NCI-H2029 (cell line): Measurements from ENCODE around the gene UST.
"Not testable (repeated sequence)": the region's sequence is repeated elsewhere in the genome, so short reads cannot be mapped to it uniquely, and the experiment has no call there.

Source experiments
- DNase-seq: peaks from one replicate; lab custom pipeline; 2025; lab: John Stamatoyannopoulos, UW

UST gene

DNA sequence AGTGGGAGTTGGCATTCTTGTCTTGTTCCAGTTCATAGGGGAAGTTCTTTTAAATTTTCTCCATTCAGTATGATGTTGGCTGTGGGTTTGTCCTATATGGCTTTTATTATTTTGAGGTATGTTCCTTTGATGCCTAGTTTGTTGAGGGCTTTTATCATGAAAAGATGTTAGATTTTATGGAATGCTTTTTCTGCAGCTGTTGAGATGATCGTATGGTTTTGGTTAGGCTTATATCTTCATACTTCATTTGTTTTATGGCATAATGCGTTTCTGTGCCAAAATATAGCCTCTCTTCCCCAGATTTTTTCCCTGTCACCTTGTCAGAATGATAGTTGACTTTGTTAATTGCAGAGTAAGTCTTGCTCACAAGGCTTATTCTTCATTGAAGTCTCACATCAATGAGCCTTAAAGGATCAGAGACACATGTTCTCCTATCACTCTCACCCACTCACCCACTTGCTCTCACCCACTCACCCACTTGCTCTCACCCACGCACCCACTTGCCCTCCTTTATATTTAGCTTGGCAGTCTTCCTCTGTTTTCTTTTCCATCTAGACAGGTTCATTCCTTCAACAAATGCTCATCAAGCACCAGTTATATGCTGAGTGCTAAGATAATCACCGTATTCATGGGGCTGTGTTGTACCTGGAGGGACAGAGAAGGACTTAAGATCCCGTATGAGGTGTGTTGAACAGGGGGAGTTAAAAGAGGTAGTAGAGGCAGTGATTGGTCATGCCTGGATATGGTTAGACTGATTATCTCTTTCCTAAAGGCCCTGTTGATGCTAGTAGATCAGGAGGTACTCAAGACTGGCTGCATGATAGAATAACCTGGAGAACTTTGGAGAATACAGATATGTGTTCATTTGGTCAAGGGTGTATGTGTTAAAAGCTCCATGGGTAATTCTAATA is 19.3 kb downstream of the UST start:
- no peak for DNase-seq

DNA sequence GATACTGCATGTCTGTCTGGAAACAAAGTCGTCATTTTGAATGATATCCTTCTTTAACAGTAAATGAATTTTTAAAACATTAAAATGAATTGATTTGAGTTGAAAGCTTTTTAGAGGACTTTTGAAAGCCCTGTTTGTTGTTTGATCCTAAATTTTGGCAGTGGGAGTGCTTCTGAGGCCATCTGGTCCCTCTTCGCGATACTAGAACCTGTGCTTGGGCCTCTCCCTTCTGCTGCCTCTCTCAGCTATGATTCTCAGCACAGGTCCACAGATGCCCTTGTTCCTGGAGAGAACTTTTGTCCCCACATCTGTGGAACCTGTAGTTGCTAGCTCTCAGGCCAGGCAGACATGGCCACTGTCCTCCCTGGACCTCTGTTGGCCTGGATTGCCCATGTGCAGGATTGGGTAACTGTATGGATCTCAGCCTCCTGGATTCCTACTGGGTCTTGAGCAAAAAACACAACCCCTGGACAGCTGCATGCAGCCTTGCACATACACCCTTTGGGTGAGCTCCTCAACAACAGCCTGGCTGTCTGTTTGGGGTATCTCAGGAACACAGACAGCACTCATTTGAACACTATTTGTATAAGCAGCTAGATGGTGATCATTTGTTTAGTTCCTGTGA is 21.9 kb downstream of the UST start:
- DNase-seq = no peak

DNA sequence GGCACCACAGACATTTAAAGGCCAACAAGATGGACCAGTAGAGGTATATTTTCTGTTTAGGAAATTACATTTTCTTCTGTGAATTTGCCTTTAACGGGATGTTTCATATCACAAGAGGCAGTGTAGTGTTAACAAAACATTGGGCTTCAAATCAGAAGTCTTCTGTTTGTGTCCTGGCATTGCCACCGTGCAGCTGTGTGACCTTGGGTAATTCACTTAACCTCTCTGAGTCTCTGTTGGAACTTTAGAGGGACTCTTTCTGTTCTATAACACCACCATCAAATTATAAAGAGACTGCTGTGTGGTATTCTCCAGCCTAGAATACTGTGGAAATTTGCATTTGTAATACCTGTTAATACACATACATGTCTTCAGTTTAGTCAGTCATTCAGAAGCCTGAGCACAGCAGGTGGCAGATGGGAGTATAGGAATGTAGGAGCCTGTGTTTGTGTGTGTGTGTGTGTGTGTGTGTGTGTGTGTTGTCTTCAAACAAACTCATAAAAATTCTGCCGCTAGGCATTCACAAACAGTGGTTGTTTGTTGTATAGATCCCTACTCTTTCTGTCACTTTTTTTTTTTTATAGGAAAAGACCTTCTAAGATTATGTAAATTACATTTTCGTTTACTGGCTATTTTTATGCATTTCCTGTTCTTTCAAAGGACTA is 22.6 kb downstream of the UST start:
- DNase-seq = no peak

DNA sequence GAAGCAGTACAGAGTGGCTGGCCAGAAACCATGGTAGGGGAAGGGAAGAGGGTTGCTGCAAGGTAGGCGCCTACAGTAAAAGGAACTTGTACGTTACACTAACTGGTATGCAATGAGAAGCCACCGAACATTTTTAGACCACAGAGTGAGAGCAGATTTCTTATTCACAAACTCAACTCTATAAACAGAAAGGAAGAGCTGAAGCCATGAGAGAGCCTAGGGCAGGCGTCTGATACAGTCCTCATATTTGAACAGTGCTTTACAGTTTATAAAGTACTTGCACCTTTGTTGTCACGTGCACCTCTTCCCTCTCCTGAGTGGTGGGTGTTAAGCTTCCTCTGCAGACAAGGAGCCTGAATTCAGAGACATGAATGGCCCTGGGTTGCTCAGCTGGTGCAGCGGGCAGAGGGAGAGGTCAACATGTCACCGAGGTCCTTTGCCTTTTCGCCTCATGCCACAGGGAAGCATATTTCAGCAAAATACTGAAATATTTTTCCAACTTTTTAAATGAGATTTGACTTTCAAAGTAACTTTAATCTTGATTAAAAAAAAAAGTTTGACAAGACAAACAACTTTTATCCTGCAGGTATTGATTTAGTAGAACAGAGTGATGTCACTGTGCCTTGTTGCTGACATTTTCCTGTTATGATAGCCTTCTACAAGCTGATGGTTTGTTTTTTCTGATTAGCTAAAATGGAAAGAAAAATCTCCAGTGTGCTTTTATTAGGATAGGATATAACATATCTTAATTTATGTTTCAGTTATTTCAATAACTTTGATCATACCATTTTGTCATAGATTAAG is 23.8 kb downstream of the UST start:
- DNase-seq = no peak

DNA sequence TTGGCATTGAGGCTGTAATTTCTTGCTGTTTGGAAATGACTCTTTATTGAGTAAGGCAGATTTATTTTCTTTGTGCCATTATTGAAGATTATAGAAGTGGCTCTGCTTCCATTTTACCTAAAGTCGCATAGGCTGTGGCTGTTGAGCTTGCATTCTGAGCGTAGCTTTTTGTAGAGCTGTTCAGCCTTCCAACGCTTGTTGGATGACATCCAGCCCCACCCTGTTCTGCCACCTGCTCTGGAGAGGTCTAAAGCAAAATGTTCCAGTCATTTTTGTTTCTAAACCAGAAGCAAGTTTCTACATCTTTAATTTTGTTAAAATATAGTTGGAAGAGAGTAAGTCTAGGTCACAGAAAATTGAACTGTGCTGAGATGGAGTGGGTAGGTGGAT is 24.4 kb downstream of the UST start:
- DNase-seq = no peak

DNA sequence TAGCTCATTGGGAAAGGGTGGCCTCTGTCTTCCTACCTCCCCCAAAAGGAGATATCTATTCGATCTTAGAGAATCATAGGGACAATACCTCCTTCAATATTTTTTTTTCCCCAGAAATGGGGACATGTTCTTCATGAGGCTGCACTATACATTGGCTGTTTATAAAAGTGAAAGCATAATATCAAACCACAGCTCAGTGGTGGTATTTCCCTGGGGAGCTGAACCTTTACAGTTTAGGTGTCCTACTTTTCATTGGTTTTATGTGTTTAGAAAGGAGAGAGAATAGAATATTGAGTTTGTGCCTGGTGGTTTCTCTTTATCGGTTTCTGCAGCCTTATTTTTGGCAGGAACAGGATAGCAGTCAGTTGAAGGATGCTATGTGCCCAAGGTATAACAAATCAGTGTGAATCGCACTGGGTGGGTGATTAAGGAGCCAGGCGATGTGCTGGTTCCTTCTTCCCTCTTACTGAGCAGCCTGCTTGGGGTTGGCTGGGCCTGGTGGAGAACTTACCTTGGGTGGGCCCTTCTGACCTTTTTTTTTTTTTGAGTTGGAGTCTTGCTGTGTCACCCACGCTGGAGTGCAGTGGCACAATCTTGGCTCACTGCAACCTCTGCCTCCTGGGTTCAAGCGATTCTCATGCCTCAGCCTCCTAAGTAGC is 25.2 kb downstream of the UST start:
- DNase-seq = no peak

DNA sequence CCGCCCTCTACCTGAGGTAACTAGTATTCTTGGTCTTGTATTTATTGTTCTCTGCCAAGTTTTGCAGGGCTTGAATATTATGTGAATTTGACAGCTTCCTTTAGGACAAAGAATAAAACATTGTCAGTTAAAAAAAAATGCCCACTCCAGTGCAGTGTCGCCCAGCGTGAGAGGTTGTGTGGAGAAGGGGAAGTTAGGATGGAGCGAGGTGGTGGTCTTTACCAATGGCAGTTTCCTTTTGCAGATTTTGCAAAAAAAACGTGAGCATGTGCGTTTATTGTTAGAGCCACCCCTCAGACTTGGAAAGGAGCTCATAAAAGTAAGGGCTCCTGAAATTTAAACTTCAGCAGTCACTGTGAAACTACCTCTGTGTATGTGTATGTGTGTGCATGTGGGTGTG is 28.3 kb downstream of the UST start:
- no peak for DNase-seq

DNA sequence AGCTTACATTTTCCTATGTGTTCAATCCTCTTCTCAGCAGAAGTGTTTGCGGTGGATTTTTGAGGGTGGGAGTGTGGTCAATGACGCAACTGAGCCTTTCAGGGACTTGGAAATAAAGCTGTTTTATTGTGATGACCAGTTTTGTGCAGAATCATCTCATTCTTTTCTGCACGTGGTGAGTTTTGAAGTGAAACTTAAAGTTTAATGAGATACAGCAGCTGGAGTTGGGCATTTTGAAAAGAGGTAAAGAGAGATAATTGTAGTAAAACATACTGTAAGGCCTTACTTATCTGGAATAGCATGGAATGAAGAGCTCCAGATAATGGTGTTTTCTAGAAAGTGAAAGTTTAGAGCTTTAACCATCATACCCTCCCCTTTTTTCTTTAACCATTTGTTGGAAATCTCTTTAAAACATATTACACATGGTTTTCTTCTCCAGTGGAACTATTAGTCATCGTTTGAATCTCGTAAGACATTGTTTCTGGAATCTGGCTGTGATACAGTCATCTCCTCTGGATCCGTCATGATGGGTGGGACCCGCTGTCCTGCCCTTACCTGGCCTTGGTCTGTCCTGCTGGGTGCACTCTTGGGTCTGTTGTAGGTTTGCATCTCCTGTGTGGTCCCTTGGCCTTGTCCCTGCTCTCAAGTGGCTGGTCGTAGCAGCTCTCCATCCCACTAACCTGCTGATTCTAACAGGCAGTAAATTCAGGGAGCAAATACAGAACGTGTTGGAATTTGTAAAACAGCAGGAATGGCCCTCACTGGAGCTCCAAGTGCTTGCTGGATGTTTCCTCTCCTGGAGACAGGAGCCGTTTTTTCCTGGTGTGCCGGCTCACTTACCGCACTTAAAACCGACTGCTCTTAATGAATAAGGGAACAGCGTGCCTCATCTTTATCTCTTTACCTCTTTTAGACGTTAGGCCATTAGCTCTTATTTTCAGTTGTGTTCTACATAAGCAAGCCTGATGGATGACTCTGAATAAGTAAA is 29.8 kb downstream of the UST start:
- no peak for DNase-seq

DNA sequence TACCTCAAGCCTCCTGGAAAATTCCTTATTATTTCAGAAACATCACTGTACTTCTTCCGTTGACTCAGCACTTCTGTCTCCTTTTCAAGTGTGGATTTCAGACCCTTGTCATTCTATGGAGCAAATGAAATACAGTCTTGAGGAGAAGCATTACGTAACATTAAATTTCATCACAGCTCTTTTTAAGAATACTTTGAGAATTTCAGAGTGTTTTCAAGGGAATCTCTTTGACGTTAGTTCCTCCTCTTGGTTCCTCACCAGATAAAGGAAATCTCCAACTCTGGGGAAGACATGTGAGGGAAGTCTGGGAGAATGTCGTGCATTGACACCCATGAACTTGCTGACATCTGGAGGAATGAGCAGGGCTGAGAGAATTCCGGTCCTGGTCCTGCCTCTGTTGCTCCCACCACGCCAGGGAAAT is 32.3 kb downstream of the UST start:
- no peak for DNase-seq

DNA sequence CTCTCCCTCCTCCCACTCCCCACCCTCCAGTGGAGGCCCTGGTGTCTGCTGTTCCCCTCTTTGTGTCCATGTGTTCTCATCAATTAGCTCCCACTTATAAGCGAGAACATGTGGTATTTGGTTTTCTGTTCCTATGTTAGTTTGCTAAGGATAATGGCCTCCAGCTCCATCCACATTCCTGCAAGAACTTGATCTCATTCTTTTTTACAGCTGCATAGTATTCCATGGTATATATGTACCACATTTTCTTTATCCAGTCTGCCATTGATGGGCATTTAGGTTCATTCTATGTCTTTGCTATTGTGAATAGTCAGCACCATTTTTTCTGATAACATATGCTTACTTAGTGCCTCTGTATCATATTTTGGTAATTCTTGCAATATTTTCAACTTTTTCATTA is 33.6 kb downstream of the UST start:
- not testable (repeated sequence) for DNase-seq

DNA sequence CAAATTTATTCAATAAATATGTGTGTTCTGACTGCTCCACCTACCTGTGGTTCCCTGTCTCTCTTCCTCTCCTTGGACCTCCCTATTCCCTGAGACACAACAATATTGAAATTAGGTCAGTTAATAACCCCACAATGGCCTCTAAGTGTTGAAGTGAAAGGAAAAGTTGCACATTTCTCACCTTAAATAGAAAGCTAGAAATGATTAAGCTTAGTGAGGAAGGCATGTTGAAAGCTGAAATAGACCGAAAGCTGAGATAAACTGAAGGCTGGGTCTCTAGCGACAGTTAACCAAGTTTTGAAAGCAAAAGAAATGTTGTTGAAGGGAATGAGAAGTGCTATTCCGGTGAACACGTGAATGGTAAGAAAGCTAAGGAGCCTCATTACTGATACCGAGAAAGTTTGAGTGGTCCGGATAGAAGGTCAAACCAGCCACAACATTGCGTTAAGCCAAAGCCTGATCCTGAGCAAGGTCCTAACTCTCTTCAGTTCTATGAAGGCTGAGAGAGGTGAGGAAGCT is 34.1 kb downstream of the UST start:
- DNase-seq = no peak

DNA sequence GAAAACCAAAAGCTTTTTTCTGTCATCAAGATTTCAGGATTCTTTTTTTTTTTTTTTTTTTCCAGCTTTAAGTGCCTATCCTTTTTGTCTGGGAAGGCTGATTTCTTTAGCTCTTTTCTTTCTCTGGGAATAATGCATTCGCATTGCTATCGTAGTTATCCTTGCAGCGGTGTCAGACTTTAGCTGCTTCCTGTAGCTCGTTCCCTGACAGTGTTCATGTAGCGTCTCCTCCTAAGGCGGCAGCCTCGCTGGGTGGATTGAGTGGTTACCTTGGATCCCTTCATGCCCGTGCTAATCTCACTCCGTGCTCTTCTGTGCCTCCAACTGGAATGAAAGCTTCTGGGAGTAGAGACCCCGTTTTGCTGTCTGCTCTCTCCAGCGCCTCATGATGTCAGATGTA is 43.1 kb downstream of the UST start:
- no peak for DNase-seq

DNA sequence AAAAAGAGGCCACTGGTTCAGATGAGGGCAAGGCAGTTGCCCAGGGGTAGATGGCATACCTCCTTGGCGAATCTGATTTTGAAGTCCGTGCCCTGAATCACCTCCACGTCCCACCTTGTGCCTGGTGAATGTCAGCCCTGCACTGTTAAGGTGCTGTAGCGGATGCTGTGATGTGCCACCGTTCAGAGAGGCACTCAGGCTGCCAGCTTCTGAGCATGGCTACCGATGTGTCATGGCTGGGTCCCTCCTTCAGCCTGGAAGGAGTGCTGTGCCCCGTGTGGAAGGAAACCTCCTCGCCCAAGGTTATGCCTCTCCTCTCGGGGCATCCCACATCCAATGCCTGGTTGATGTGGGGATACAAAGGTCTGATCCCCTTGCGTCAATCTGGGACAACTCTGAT is 43.6 kb downstream of the UST start:
- no peak for DNase-seq

DNA sequence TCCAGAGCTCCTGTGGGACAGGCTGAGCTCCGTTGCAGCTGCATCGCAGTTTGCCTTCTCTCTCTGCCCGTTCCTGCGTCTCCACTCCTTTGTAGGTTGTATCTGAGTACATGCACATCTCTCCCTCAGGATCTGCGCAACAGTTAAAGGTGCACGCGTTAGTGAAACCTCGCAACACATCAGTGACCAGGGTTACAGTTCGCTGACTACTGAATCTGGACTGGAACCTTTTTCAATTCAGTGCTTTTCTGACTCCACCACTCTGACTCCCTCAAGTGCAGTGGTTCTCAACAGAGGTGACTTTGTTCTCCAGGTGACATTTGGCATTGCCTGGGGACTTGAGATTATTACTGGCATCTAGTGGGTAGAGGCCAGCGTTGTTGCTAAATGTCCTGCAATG is 44.0 kb downstream of the UST start:
- DNase-seq = no peak

DNA sequence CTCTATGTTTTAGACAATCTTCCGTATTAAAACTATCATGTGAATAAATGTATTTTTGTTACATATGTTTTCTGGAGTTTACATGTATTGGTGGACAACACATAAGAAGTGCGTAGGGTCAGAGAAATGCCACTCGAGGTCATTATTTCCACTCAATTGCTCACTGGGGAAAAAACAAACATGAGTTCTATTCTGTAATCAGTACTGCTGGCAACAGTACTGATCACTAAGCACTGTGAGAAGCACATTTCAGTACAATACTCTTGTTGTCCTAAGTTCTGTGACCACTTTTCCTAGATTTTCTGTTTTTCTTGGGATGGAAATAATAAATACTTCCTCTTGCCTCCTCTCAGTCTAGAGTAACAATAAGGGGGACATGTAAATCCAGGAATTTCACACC is 44.5 kb downstream of the UST start:
- DNase-seq = no peak

DNA sequence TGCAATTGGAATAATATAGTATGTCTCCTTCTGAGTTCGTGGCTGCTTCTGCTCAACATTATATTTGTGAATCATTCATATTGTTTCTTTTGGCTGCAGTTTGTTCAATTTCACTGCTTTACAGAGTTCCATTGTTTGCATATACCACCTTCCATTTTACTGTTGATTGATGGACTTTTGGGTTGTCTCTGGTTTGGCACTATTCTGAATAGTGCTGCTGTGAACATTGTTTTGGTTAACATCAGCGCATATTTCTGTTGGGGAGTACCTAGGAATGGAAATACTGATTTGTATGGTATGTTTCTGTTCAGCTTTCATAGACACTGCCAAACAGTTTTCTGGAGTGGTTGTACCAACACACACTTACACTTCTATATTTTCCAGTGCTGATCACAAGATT is 46.9 kb downstream of the UST start:
- no peak for DNase-seq

DNA sequence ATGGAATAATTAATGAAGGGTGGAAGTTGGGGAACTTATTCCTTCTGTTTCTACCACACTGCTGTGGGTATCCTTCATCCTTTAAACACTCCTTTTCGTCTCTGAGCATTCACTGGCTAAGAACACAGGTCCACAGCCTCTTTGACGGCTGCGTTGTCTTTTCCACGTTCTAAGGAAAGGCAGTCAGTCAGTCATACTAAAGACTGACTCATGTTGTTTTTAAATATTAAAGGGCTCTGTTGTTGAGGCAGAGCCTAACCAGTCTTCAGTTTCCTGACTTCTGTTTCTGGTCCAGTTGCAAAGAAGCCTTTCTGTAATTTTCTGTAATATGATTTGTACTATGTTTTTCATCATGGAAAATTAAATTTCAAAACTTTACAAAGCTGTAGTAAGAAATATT is 48.0 kb downstream of the UST start:
- DNase-seq = no peak

DNA sequence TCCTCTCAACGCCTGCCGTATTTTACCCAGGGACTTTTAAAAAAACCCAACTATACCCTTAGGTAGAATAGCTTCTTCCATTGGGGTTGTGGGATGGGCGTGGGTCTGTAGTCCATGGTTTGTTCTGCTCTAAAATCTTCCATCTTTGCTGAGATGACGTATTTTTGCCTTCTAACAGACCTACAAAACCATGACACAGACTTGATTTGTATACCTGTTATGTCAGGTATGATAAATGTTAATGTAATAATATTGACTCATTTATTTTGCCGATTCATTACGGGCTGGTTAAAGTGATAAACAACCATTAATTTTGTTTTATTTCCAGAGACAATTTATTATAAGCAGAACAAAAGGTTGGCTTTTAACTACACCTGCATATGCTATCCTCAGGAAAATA is 48.7 kb downstream of the UST start:
- no peak for DNase-seq

DNA sequence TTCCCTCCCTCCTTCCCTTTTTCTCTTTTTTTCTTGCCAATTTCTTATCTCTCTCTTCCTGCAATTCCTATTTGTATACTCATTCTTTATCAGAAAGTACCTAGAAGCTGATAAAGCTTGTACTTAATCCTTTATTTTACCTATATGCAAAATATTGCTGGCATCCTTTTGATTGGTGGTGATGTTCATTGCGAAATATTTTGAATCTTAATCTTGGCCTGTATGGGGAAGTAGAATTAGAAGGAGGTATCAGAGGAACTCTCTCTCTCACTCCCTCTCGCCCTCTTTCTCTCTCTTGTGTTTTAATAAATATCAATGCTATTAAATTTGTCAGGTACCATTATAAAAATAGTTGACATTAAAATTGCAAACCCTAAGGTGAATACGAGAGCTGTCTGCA is 52.8 kb downstream of the UST start:
- DNase-seq = no peak

DNA sequence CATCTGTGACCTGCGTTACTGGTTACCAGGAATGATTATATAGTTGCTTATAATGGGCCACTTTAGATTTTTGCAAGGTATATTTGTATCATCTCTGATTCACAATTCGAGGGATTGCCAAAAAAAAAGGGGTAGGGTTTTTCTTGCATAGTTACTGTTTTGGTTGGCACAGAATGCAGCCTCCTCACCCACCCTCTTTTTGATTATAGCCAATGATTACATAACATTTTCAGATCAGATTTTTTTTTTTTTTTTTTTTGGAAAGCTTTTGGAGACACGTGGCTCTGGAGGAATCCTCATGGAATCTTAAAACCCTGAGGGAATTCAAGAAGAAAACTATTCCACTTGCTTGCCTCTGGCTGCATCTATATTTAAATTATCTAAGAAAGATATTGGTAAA is 53.7 kb downstream of the UST start:
- DNase-seq = no peak
